Peyer's patch (tissue), 4 donors: ENCODE results near the gene GPSM1. TPM values are rescaled to one million over a fixed set of nuclear protein-coding genes. Genes with fewer than 3 reads are reported as not detected.
A peak's percentile ranks its signal among the peaks of the same experiment; 100 is the strongest.

Experiments used
- DNase-seq, 3 donors: peaks; one replicate each; pipeline ENCODE4 v3.0.0-alpha.2; 2017 to 2019
- H3K27ac ChIP-seq, 4 donors: fragments of 200-600 bp; sonication (generic); one replicate each; pipeline ENCODE4 v1.5.1; 2016 to 2019
- H3K27me3 ChIP-seq, 2 donors: fragments of 200-600 bp; sonication (generic); one replicate each; pipeline ENCODE4 v1.5.1; 2019
- H3K36me3 ChIP-seq, 3 donors: fragments of 200-600 bp; sonication (generic); one replicate each; pipeline ENCODE4 v1.5.1; 2016 to 2019
- H3K4me1 ChIP-seq, 4 donors: fragments of 200-600 bp; sonication (generic); one replicate each; pipeline ENCODE4 v1.5.1; 2016 to 2019
- H3K4me3 ChIP-seq, 4 donors: fragments of 200-600 bp; sonication (generic); 1 replicate in 3 of 4; 2 replicates in 1 of 4; pipeline ENCODE4 v1.5.1; 2016 to 2019; ENCODE audit warnings: mild to moderate bottlenecking in 1 of 4
- H3K9me3 ChIP-seq, 4 donors: fragments of 200-600 bp; sonication (generic); one replicate each; pipeline ENCODE4 v1.5.1; 2016 to 2019; ENCODE audit warnings: mild to moderate bottlenecking in 1 of 4
- POLR2A ChIP-seq, 2 donors: fragments of 450-650 bp; IDR thresholded peaks; one replicate each; pipeline ENCODE4 v1.5.1; 2017; ENCODE audit warnings: antibody characterized with exemption in 2 of 2, mild to moderate bottlenecking in 2 of 2, moderate library complexity in 2 of 2
- total RNA-seq, 4 donors: library from RNA; depleted of rRNA; stranded (reverse); fragments of >200 nt; gene quantifications; one replicate each; pipeline ENCODE4 v1.1.0, GENCODE V29; 2016
- TF ChIP-seq, protein P1 (sequence below), 6 experiments: fragments of 450-650 bp in 4 of 6; fragments of 200-600 bp in 2 of 6; sonication (generic) in 1 of 6; IDR thresholded peaks; one replicate each; pipeline ENCODE4 v1.5.1; 2017 to 2019; ENCODE audit warnings: antibody characterized with exemption in 6 of 6, mild to moderate bottlenecking in 3 of 6, moderate library complexity in 1 of 6

Gene GPSM1
- total RNA-seq, 4 donors from 2014 or later: 3.7 to 25.6 (median 6.0) TPM

DNA sequence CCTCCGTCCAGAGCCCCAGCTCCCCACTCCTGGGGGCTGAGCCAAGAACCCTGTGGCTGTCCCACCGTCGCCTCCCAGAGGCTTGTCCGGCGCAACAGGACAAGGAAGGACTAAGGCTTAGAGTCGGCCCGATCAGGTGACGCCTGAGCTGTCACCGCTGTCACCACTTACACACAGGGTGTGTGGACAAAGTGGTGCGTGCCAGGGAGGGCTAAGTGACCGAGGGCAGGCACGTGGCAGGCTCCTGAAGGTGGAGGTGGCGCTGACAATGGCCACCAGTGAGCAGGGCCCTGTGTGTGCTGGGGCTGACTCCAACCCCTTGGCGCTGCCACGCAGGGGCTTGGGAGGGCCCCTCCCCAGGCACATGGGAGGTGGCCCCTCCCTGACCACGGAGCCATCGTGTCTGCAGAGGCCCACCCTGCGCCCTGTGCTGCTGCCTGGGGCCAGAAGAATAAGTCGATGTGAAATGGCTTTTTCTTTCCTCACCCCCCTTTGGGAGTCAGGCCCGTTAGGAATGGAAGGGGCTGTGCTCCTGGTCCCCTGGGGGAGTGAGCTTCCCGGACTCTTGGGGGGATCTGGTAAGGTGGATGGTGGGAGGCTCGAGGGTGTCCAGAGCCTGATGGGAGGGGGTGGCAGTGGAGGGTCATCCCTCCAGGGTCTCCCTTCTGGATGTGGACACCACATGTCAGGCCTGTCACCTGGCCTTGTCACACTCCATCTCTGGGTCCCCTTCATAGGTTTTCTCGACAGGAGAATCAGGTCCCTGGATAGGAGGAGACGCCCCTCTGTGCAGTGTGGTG is 2.6 kb upstream of the GPSM1 start:
- Histone ChIP-seq H3K27me3 (no peaks in the 10 kb centered on the region), H3K36me3 (no peaks in the 10 kb centered on the region), H3K4me1 (peaks cover 0 to 26% (median 11%) of the 10 kb centered on the region in 4 donors), H3K4me3 (no peak overlapping the region), H3K27ac (no peak overlapping the region), H3K9me3 (no peaks in the 10 kb centered on the region)
- no peak for DNase-seq
- TF ChIP-seq POLR2A (IDR thresholded peaks at IDR 0.05): no peak
- TF ChIP-seq, protein P1, sequence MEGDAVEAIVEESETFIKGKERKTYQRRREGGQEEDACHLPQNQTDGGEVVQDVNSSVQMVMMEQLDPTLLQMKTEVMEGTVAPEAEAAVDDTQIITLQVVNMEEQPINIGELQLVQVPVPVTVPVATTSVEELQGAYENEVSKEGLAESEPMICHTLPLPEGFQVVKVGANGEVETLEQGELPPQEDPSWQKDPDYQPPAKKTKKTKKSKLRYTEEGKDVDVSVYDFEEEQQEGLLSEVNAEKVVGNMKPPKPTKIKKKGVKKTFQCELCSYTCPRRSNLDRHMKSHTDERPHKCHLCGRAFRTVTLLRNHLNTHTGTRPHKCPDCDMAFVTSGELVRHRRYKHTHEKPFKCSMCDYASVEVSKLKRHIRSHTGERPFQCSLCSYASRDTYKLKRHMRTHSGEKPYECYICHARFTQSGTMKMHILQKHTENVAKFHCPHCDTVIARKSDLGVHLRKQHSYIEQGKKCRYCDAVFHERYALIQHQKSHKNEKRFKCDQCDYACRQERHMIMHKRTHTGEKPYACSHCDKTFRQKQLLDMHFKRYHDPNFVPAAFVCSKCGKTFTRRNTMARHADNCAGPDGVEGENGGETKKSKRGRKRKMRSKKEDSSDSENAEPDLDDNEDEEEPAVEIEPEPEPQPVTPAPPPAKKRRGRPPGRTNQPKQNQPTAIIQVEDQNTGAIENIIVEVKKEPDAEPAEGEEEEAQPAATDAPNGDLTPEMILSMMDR (IDR thresholded peaks at IDR 0.05): no peak

DNA sequence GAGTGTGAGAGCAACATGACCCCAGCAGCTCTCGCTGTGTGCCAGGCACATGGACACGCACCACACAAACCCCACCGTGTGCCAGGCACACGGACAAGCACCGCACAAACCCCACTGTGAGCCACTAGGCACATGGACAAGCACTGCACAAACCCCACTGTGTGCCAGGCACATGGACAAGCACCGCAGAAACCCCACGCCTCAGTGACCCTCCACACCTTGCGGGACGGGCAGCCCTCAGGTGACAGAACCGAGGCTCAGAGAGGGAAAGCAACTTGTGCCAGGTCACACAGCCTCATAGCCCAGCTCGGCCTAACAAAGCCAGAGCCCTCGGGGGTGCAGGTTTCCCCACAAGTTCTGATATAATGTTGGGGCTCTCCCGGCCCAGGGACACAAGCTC is 2.0 kb upstream of the GPSM1 start:
- no peaks in the 10 kb centered on the region for H3K9me3 ChIP-seq
- DNase-seq: no peak
- no peaks in the 10 kb centered on the region for H3K27me3 ChIP-seq
- H3K4me1 ChIP-seq: peaks cover 0 to 26% (median 11%) of the 10 kb centered on the region in 4 donors
- peak overlapping the region in 1 of 4 donors; percentile 84 for H3K27ac ChIP-seq
- H3K36me3 ChIP-seq: no peaks in the 10 kb centered on the region
- TF ChIP-seq, protein P1 (IDR thresholded peaks at IDR 0.05): no peak
- TF ChIP-seq POLR2A (IDR thresholded peaks at IDR 0.05): no peak
- no peak overlapping the region for H3K4me3 ChIP-seq

DNA sequence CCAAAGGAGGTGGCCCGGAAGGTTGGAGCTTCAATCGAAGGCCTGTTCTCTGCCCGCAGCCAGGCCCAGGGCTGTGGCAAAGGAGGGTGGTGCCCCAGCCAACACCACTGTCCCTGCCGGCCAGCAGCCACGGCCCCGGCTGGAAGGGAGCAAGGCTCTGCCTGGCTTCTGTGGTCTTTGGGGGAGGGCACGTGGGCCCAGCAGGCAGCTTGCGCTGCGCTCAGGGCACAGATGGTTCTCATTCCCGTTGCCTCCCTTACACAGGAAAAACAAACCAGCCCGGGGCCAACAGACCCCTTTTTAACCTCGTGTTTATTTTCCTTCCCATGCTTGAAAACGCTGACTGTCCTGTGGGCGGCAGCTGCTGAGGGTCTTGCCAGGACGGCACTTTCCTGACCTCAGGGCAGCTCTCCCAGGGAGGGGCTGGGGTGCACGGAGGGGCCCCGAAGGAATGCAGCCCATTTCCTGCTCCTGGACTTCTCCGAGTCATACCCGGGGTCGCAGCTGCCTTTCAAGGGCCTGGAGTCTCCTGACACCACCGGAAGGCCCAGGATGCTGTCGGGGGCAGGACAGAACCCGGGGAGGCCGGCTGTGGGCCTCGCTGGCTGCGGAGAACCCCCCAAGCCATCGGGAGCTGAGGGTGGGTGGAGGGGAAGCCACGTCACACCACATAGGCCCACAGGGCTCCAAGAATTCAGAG is 1.1 kb upstream of the GPSM1 start:
- Histone ChIP-seq H3K4me1 (peaks cover 0 to 26% (median 11%) of the 10 kb centered on the region in 4 donors), H3K27ac (peak overlapping the region; percentile 49 to 84 (median 66)), H3K9me3 (no peaks in the 10 kb centered on the region), H3K4me3 (no peak overlapping the region), H3K36me3 (no peaks in the 10 kb centered on the region), H3K27me3 (no peaks in the 10 kb centered on the region)
- DNase-seq: no peak
- no peak for TF ChIP-seq POLR2A (IDR thresholded peaks at IDR 0.05)
- TF ChIP-seq, protein P1 (IDR thresholded peaks at IDR 0.05): no peak

DNA sequence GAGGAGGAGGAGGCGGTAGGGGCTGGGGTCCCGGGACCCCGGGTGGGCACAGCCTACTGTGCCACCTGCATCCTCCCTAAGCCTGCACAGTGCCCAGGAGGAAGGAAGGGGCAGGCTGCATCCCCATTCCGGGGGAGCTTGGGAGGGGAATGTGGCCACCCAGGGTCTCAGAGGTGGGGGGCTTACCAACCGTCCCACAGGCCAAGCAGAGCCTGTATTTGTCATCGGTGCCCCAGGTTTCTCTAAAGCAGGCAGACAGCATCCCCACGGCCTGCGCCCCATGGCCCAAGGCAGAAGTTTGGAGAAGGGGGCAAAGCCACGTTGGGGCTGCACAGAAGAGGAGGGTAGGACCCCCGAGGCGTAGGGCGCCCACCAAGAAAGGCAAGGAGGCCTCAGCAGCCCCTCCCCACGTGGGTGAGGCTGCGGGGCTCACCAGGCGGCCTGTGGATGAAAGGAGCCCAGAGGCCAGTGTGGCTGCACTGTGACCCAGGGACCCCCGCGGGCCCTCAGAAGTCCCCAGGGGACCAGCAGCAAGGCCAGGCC is 507 bp upstream of the GPSM1 start:
- Histone ChIP-seq H3K9me3 (no peaks in the 10 kb centered on the region), H3K36me3 (no peaks in the 10 kb centered on the region), H3K27ac (peak overlapping the region; percentile 49 to 84 (median 66)), H3K27me3 (no peaks in the 10 kb centered on the region), H3K4me3 (peak overlapping the region; percentile 39 to 65 (median 61)), H3K4me1 (peaks cover 0 to 26% (median 11%) of the 10 kb centered on the region in 4 donors)
- TF ChIP-seq, protein P1 (IDR thresholded peaks at IDR 0.05): no peak
- no peak for TF ChIP-seq POLR2A (IDR thresholded peaks at IDR 0.05)
- DNase-seq: no peak

DNA sequence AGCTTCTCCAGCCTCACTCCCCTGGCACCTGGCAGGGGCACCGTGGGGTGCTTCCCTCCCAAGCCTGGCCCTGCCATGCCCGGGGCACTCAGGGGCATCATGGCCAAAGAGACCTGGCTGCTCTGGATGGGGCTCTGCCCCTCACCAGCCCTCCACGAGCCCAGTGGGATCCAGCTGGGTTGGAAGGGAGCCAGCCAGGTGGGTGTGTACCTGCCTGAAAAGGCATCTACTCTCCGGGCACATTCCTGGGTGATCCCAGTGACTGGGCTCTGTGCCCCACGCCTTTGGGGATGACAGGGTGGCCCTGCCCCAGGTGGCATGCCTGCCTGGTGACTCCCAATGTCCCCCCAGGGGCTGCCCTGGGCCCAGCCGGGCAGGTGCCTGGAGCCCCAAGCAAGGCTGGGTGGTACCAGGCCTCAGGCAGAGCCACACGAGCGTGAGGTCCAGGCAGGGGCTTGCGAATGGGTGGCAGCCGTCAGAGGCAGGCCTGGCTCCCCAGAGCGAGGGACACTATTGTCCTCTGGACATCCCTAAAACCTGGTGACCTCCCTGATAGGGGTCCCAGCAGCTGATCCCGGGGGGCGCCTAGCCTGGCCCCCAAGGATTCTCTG is 777 bp downstream of the GPSM1 start:
- no peak for TF ChIP-seq POLR2A (IDR thresholded peaks at IDR 0.05)
- TF ChIP-seq, protein P1 (IDR thresholded peaks at IDR 0.05): no peak
- Histone ChIP-seq H3K4me3 (peak overlapping the region; percentile 39 to 65 (median 61)), H3K27me3 (no peaks in the 10 kb centered on the region), H3K4me1 (peaks cover 0 to 26% (median 11%) of the 10 kb centered on the region in 4 donors), H3K27ac (peak overlapping the region; percentile 19 to 84 (median 66)), H3K9me3 (no peaks in the 10 kb centered on the region), H3K36me3 (no peaks in the 10 kb centered on the region)
- DNase-seq: no peak
